AG08395 (cell line): ENCODE results near the gene PWWP2B.

Source experiments
- DNase-seq: peaks from one replicate; pipeline ENCODE4 v3.0.0; 2012; ENCODE audit warnings: mixed read lengths, low spot score

Gene PWWP2B

DNA sequence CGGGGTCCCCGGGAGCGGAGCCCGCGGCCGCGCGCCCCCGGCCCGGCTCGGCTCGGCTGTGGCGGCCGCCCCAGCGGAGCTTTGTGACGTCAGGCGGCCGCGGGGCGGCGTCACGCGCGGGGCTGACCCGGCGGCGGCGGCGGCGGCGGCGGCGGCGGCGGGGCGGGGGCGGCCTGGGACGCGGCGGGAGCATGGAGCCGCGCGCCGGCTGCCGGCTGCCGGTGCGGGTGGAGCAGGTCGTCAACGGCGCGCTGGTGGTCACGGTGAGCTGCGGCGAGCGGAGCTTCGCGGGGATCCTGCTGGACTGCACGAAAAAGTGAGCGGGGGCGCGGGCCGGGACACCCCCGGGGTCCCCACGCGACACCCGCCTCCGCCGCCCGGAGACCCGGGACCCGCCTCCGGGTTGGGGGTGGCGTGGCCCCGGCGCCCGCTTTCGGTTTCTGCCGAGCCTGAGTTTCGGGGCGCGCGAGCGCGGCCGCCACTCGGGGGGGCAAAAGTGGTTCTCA lies at the start of gene PWWP2B:
TSS of gene PWWP2B (plus strand) at position 165 of the 506 bp plus-strand sequence. CDS start at position 192, 27 bp downstream.
- DNase-seq = peak; percentile 62

DNA sequence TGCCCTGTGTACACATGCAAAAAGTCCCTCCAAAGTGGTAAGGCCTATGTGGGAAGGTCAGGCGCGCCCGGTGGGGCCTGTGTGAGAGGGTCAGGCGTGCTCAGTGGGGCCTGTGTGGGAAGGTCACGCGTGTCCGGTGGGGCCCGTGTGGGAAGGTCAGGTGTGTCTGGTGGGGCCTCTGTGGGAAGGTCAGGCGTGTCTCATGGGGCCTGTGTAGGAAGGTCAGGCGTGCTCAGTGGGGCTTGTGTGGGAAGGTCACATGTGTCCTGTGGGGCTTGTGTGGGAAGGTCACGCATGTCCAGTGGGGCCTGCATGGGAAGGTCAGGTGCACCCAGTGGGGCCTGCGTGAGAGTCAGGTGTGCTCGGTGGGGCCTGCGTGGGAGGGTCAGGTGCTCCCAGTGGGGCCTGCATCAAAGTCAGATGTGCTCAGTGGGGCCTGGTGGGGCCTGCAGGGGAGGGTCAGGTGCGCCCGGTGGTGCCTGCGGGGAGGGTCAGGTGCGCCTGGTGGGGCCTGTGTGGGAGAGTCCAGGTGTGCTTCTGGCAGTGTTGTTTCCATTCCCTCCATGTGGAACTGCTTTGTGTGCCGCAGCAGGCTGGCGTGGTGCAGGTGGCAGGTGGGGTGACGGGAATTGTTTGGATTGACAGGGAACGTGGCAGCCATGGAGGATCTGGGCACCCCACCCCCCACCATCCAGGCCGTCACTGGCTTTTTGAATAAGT lies 49.6 kb upstream of the PWWP2B start:
- DNase-seq = no peak

DNA sequence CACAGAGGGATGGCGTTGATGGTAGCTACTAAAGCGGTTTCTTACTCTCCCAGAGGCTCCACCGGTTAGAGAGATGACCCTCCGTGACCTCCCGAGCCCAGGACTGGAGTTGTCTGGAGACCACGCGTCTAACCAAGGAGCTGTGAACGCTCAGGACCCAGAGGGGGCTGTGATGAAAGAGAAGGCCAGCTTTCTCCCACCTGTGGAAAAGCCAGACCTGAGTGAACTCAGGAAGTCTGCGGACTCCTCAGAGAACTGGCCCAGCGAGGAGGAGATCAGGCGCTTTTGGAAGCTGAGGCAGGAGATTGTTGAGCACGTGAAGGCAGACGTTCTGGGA lies 49.1 kb upstream of the PWWP2B start:
- no peak for DNase-seq

DNA sequence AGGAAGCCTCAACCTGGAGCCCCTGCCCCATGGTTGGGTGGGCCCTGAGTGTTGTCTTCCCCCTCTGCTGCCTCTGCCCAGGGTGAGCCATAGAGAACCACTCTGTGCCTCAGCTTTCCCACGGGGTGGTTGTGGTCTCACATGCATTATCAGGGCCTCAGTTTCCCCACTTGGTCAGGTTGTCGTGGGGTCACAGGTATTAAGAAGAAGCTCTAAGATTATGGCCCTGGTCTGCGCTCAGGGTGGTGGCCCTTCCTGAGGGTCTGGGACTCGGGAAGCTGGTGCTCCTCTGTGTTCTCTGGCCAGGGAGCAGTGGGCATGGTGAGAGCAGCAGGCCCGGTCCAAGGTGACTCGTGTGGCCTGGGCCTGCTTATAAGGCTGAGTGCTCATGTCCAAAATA lies 47.2 kb upstream of the PWWP2B start:
- no peak for DNase-seq

DNA sequence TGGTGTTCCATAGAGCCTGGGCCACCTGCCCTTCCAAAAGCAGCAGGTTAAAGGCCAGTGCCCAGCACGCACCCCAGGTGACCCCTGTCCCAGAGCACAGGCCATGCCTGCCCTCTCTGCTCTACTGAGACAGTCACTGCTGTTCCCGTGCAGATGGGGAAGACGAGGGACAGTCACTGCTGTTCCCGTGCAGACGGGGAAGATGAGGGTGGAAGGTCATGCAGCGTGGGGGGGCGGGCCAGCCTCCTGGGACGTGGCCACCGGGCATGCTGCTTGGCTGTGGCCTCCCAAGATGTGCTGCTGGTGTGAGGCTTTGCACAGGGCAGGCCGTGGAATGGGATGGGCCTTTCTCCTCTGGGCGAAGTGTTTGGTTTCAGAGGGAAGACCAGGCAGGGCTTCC lies 46.6 kb upstream of the PWWP2B start:
- DNase-seq = no peak

DNA sequence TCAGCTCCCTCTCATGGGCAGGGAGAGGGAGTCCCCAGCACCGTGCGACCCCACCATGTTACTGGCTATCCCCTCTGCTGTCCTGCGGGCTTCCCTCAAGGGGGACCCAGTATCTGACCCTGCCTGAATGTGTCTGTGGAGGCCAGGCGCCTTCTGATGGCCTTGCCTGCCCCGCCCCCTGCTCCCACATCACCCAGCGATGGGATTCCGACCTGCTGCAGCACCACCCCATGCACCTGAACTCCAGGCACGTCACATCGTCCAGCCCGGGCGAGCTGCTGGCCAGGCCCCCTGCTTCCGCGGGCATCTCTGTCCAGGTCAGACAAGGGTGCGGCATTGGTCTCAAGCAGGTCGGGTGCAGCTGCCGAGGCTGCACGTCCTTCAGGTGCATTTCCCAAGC lies 46.1 kb upstream of the PWWP2B start:
- DNase-seq = no peak

DNA sequence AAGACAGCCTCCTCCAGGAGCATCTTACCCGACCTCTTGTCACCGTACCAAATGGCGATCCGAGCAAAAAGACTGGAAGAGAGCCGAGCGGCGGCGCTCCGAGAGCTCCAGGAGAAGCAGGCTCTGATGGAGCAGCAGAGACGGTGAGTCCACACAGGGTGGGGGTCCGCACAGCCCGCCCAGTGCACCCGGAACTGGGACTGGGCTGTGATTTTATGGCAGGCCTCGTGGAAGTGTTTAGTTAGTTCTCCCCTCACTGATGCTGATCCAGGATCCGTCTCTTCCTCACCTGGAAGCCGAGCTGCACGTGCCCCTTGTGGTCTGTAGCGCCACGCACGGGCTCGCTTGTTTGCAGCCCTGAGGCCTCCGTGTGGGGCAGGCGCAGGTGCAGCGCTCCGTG lies 45.4 kb upstream of the PWWP2B start:
- DNase-seq = no peak

DNA sequence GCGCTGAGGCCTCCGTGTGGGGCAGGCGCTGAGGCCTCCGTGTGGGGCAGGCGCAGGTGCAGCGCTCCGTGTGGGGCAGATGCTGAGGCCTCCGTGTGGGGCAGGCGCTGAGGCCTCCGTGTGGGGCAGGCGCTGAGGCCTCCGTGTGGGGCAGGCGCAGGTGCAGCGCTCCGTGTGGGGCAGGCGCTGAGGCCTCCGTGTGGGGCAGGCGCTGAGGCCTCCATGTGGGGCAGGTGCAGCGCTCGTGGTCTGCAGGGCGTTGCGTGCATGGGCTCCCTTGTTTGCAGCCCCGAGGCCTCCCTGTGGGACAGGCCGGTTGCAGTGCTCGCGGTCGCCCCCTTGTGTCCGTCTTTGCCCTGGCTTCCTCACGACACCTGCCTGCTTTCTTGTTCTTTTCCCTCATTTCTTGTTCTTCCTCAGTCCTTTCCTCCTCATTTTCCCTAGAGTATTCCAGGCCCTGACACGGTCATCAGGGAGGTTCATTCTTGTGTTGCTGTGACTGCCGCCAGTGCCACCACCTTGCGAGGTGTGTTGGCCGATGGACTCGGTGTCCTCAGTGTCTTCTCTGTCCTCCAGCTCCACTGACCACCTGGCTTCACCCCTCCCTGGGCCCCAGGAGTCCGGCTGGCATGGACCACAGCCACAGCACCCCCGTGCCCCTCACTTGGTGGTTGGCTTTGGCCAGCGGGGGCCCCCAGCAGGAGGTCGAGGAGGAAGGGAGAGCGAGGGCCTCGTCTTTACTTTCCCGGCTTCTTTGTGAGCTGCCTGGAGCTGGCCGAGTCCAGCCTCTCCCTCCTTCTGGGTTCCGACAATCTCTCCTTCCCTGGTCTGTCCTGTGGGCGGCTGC lies 44.3 kb upstream of the PWWP2B start:
- DNase-seq = peak; percentile 84

DNA sequence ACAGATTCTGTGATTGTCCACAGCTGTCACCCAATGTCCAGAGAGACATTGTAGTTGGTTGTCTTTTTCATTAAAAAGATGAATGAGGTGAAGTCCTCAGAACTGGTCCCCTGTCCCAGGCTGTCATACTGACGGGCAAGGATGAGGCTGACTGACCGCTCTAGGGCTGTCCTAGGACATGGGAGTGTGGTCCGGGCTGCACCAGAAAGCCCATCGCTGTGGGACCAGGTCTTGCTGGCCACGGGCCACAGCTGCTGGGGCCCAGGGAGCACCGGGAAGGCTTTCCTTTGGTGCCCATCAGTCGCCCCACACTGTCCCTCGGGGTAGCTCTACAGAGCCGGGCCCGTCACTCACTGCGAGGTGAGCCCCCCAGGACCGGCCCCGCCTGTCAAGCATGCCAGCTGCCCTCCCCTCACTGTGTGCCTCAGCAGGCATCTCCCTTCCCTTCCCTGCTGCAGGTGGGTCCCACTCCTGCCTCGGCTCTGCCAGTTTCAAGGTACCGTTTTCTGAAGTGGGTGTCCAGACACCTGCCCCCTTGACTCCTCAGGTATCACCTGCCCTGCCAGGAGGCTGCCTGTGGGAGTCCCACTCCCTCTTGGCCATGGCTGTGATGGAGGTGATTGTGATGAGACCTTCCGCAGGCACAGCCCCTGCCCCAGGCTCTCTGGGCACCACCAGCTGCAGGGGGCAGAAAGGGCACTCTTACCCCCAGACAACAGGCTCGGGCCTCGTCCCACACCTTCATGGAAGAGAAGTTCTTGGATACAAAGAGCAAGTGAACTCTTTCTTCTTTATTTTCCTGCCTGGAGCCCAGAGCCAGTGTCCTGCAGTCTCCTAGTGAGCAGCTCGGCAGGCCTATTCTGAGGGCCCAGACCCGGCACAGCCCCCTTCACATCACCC lies 43.3 kb upstream of the PWWP2B start:
- no peak for DNase-seq

DNA sequence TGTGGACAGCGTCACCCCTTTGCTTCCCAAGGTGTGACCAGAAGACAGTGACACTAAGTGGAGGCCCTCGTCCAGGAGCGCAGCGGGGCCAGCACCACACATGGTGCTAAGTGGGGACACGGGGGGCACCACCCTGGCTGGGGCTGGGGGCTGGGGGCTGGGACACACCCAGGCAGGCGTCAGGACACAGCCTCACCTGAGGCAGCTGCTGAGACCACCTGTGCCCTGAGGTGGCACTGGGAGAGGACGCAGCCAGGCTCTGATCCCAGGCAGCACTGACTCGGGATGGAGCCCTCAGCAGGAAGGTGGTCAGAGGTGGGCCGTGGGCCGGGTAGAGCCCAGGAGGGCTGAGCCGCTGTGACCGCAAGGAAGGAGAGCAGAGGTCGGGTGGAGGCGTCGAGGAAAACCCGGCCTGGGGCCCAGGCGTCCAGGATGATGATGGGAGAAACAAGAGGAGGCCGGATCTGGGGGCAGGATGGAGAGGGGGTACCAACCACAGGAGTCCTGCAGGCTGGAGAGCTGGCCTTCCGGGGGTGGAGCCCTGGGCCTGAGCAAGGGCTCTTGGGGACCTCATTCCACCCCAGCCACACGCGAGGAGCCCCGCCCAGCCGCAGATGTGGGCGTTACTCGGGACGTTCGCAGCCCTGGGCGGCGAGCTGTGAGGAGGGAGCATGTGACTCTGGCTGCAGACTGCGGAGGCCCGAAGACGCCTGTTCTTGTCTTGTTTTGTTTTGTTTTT lies 42.5 kb upstream of the PWWP2B start:
- DNase-seq = no peak

DNA sequence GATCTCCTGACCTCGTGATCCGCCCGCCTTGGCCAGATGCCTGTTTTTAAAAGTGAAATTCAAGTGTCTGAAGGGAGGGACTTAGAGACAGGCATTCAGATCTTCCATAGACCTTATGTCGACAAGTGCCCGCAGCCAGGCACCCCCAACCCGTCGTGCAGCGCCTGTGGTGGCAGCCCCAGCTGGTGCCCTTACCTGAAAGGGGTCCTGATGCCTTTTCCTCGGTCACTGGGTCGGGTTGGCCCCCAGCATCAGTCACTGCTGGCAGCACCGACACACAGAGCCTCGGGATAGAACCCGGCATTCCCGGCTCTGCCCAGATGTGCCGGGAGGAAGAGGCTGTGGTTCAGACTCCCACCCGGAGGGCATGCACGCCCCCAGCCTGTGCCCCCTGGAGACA lies 41.7 kb upstream of the PWWP2B start:
- no peak for DNase-seq

DNA sequence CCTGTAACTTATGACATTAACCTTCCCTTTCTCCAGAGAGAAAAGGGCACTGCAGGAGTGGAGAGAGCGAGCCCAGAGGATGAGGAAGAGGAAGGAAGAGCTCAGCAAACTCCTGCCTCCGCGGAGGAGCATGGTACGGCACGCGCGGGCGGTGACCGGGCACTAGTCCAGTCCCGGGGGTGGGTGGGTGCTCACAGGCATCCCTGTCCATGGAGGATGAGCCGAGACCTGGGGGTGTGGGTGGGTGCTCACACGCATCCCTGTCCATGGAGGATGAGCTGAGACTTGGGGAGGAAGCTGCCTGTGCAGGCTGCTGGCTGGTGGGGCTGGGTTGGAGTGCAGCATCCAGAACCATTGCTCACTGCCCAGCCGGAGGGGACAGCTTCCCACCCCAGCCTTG lies 41.2 kb upstream of the PWWP2B start:
- DNase-seq = no peak

DNA sequence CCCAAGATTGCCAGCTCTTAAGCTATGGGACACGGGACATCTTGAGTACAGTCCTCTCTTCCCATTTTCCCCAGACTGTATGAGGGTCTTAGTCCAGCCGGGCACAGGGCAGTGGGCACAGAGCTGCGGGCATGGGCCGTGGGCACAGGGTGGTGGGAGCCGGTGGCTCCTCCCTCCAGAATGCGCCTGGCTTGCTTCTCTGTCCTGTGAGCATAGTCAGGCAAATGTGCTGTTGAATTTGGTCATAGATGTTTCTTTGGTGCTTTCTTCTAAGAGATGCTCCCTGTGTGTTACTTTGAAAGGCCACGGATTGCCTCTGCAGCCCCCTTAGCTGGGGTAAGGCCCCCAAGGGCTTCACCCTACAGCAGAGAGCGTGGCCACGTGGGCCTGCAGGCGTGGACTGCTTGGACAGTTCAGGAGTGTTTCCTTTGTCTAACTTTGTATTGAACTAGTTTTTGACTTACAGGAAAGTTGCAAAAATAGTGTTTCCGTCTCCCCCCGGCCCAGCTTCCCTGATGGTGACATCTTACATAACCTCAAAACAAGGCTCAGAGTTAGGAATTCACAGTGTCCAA lies 40.3 kb upstream of the PWWP2B start:
- no peak for DNase-seq

DNA sequence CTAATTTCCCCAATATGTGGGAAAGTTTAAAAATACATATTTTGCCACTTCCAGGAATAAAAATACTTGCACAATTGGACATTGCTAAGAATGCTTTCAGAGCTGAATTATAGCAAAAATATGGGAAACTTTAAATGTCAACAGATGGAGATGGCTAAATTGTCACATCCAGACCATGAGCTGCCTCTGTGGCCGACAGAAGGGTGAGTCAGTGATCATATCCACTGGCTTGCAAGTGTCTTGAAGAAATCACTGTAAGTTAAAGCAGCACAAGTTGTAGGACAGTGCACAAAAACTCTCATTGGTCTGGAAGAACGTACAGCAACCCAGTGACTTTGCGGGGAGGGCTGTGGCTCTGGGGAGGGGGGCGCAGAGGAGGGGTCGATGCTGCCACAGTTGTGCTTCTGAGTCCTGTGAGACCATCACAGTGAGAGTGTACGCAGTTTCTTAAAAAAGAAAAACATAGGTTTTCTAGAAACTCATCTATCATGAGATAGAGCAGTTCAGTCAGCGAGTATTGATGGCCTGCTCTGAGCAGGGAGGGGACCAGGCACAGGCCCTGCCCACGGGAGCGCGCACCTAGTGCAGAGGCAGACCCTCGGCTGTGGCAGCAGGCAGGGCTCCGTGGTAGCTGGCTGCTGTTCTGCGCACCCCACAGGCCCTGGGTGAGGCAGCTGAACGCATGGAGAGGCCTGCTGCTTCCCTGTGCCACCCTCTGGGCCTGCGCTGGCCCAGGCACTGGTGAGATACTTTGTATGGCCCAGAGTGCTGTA lies 39.5 kb upstream of the PWWP2B start:
- DNase-seq = peak; percentile 40

DNA sequence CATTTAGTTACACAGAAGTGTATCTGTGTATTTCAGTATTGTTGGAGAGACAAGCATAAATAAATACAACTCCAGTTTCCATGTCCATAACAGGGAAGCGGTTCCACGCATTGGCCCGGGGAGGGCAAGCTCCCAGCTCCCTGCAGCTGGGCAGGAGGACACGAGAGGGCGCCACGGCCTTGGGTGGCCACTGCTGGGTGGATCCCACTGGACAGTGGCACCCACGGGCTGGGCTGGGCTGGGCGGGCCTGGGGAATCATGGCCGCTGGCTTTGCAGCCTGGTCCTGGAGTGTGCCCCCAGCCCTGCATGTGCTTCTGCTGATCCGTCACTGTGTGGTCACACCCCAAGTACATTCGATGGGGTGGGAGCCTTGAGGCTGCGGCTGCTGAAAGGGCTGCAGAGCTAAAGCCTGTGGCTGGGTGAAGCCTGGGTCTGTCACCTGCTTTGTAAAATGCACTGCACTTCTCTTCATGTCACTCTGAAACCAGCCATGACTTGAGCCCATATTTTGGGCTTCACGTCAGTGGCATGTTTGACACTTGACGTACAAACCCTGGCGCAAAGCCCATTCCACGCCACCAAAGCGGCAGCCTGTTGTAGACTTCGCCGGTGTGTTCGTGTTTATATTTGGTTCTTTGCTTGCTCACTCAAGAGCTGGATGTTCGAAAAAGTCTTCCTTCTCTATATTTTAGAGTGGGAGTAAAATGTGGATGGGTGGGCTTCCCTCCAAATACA lies 37.5 kb upstream of the PWWP2B start:
- DNase-seq = no peak

DNA sequence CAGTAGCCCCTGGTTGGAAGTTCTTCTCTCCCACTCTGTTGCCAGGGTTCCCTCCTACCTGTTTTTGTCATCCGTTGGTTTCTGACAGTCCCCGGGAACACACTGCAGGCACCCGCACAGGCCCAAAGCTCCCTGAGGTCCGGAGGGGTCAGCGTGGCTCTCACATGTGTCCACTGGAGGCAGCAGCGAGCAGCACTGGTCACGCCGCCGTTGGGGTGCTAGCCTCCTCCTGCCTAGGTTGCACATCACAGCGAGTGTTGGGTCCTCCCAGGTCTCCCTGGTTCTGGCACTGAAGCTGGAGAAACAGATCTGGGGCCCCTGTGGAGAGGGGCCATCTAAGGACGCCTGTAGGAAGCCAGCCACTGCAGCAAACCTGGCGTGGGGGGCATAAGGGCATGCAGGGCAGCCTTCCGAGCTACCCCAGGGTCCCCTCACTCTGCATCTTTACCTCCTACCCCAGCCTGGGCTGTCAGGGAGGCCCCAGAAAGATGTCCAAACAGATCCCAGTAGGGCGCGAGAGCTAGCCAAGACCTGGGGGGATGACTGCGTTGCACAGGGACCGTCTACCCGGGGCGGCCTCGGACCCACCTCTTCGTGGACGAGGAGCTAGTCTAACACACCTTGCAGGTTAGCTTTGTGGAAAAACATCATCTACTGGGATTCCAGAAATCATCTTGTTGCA lies 36.1 kb upstream of the PWWP2B start:
- DNase-seq = peak; percentile 19

DNA sequence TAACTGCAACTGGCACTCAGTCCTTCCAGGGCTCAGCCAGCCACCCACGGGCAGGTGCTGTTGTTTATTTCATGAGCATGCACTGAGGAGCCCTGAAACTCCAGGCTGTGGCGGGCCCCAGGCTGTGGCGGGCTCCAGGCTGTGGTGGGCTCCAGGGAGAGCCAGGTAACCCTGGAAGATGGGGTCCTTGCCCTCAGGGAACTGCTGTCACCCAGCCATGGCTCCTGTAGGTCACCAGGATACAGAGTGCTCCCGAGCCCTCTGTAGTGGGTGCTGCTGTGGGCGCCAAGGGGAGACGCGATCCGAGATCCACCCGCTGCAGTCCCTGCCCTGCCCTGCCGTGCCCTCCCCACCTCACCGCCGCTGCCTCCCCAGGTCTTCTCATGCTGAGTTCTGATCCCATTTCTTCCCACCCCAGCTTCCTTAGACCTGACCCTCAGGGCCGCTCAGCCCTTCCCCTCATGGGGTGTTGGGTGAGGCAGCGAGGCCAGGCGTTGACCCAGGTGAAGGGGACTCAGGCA lies 35.4 kb upstream of the PWWP2B start:
- no peak for DNase-seq

DNA sequence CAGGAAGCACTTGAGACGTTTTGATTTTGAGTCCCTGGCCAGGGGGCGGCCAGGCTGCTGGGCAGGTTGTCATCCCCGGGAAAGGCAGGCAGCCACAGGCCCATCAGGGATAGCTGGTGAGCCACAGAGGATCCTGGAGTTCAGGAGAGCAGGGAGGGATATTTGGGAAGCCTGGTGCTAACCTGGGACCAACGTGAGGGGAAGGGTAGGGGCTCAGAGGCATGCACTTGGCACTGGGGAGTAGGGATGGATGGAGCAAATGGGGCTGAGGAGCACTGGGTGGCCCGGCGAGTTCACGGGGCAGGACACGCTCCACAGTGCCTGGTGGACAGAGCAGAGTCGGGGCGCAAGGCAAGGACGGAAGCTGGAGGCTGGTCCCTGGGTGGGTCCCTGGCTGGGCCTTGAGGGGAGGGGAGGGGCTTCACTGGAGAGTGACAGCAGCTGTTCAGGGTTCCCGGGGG lies 34.8 kb upstream of the PWWP2B start:
- DNase-seq = no peak

DNA sequence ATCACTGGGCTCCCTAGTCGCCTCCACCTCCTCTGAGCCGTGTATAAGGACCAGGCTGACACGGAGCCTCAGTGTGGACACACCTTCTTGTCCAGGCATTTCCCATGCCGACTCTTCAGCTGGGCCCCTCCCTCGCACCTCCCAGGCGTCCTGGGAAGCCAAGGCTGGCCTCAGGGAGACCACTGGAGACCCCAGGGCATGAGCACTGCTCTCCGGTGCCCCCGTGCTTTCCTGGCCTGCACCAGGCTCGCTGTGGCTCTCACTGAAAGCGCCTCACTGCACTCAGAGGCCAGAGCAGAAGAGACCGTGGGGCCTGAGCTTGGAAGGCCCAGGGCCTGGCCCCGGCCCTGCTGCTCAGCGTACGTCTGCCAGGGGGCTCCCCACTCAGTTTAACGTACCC lies 33.6 kb upstream of the PWWP2B start:
- DNase-seq = no peak
